Cortex of kidney (tissue), 1 donor: ENCODE measurements around the gene WWP2.
"Not testable (repeated sequence)": the region's sequence is repeated elsewhere in the genome, so short reads cannot be mapped to it uniquely, and the experiment has no call there.

Experiments used
- DNase-seq: peaks from one replicate; lab custom pipeline; 2025; lab: John Stamatoyannopoulos, UW

WWP2 gene

GRCh38 chr16:69943241-69944036 is 181.3 kb downstream of the WWP2 start:
- not testable (repeated sequence) for DNase-seq

- DNase-seq = not testable (repeated sequence)
These were observed 188.3 kb downstream of the WWP2 start for GRCh38 chr16:69950411-69950810.

- DNase-seq = not testable (repeated sequence)
These were observed 189.0 kb downstream of the WWP2 start, which contains the start of gene CLEC18A for GRCh38 chr16:69951017-69951671. Gene CLEC18A, plus strand, starts transcription at chr16:69951334. Its CDS starts 33 bp downstream, at chr16:69951367.

GRCh38 chr16:69951672-69952031 is 189.5 kb downstream of the WWP2 start:
- DNase-seq = not testable (repeated sequence)

GRCh38 chr16:69952116-69952515 is 190.0 kb downstream of the WWP2 start:
- not testable (repeated sequence) for DNase-seq

- not testable (repeated sequence) for DNase-seq
These were observed 190.6 kb downstream of the WWP2 start for GRCh38 chr16:69952572-69953355.

- not testable (repeated sequence) for DNase-seq
These were observed 192.1 kb downstream of the WWP2 start for GRCh38 chr16:69954241-69954640.

GRCh38 chr16:69963312-69963711 is 201.2 kb downstream of the WWP2 start:
- DNase-seq = not testable (repeated sequence)

- not testable (repeated sequence) for DNase-seq
These were observed 203.0 kb downstream of the WWP2 start for GRCh38 chr16:69964960-69965660.

GRCh38 chr16:69965661-69966054 is 203.5 kb downstream of the WWP2 start:
- not testable (repeated sequence) for DNase-seq

GRCh38 chr16:69967688-69968087 is 205.6 kb downstream of the WWP2 start:
- DNase-seq = not testable (repeated sequence)

- not testable (repeated sequence) for DNase-seq
These were observed 206.0 kb downstream of the WWP2 start for GRCh38 chr16:69968125-69968524.

GRCh38 chr16:69969657-69970056 is 207.5 kb downstream of the WWP2 start:
- not testable (repeated sequence) for DNase-seq

GRCh38 chr16:69972120-69972519 is 210.0 kb downstream of the WWP2 start:
- DNase-seq = not testable (repeated sequence)

GRCh38 chr16:69972935-69973334 is 210.8 kb downstream of the WWP2 start:
- not testable (repeated sequence) for DNase-seq

- not testable (repeated sequence) for DNase-seq
These were observed 223.1 kb downstream of the WWP2 start for GRCh38 chr16:69985196-69985595.
